ENCODE results near the gene LDB2.

LDB2 gene

GRCh38 chr4:16677001-16677944, 221.2 kb downstream of the LDB2 start:
- DNase-seq = no peak

- no peak for DNase-seq
These were observed 222.1 kb downstream of the LDB2 start for GRCh38 chr4:16676230-16676770.

GRCh38 chr4:16674082-16674481, 224.4 kb downstream of the LDB2 start:
- no peak for DNase-seq

GRCh38 chr4:16672421-16672820, 226.0 kb downstream of the LDB2 start:
- DNase-seq = no peak

GRCh38 chr4:16671741-16672140, 226.7 kb downstream of the LDB2 start:
- no peak for DNase-seq

GRCh38 chr4:16670727-16671126, 227.7 kb downstream of the LDB2 start:
- DNase-seq = no peak

- DNase-seq = no peak
These were observed 229.4 kb downstream of the LDB2 start for GRCh38 chr4:16669036-16669435.

- no peak for DNase-seq
These were observed 230.0 kb downstream of the LDB2 start for GRCh38 chr4:16668488-16668887.

- DNase-seq = no peak
These were observed 231.0 kb downstream of the LDB2 start for GRCh38 chr4:16667464-16667863.

GRCh38 chr4:16665942-16666551, 232.4 kb downstream of the LDB2 start:
- no peak for DNase-seq

- no peak for DNase-seq
These were observed 234.7 kb downstream of the LDB2 start for GRCh38 chr4:16663732-16664131.

GRCh38 chr4:16663307-16663706, 235.1 kb downstream of the LDB2 start:
- DNase-seq = no peak

- no peak for DNase-seq
These were observed 236.6 kb downstream of the LDB2 start for GRCh38 chr4:16661813-16662212.

- no peak for DNase-seq
These were observed 237.8 kb downstream of the LDB2 start for GRCh38 chr4:16660656-16661055.

- no peak for DNase-seq
These were observed 238.8 kb downstream of the LDB2 start for GRCh38 chr4:16659694-16660093.

- no peak for DNase-seq
These were observed 239.4 kb downstream of the LDB2 start for GRCh38 chr4:16659079-16659478.

GRCh38 chr4:16658183-16658582, 240.3 kb downstream of the LDB2 start:
- no peak for DNase-seq

- no peak for DNase-seq
These were observed 243.3 kb downstream of the LDB2 start for GRCh38 chr4:16655111-16655510.

- DNase-seq = no peak
These were observed 245.6 kb downstream of the LDB2 start for GRCh38 chr4:16652732-16653305.

GRCh38 chr4:16646459-16646858, 252.0 kb downstream of the LDB2 start:
- no peak for DNase-seq

- DNase-seq = no peak
These were observed 254.6 kb downstream of the LDB2 start for GRCh38 chr4:16643893-16644292.

- DNase-seq = no peak
These were observed 255.5 kb downstream of the LDB2 start for GRCh38 chr4:16642897-16643296.

GRCh38 chr4:16641971-16642370, 256.5 kb downstream of the LDB2 start:
- no peak for DNase-seq
